HepG2 (cell line): Measurements from ENCODE around the gene FAM216A. TPM values are rescaled to one million over a fixed set of nuclear protein-coding genes. Genes with fewer than 3 reads are reported as not detected.
A peak's percentile ranks its signal among the peaks of the same experiment; 100 is the strongest.

Experiments used
- AGO1 ChIP-seq: fragments of 200-400 bp; formaldehyde crosslinking; IDR thresholded peaks from 2 replicates; pipeline ENCODE4 v1.6.1; 2017; ENCODE audit warnings: mild to moderate bottlenecking, low read depth, low read length, moderate library complexity; ENCODE audit not compliant: poor library complexity, severe bottlenecking
- ATF4 ChIP-seq, 2 experiments: fragments of 450-650 bp in 1 of 2; sonication (generic) in 1 of 2; formaldehyde crosslinking; IDR thresholded peaks; 2 replicates each; pipeline versions ENCODE4 v1.5.0 to v1.8.0; 2020 to 2022; ENCODE audit warnings: mild to moderate bottlenecking in 1 of 2, missing genetic modification reagents in 1 of 2
- CREBL2 ChIP-seq: sonication (generic); formaldehyde crosslinking; IDR thresholded peaks from 2 replicates; pipeline ENCODE4 v1.8.1; 2023; ENCODE audit warnings: missing genetic modification reagents, mild to moderate bottlenecking, borderline replicate concordance
- GMEB1 ChIP-seq: sonication (generic); formaldehyde crosslinking; IDR thresholded peaks from 2 replicates; pipeline ENCODE4 v1.5.1; 2020; ENCODE audit warnings: missing genetic modification reagents, mild to moderate bottlenecking, borderline replicate concordance
- HNRNPL ChIP-seq: fragments of 200-400 bp; formaldehyde crosslinking; IDR thresholded peaks from 2 replicates; pipeline ENCODE4 v1.6.1; 2017; ENCODE audit warnings: mild to moderate bottlenecking, low read depth, low read length
- SATB2 ChIP-seq: sonication (generic); formaldehyde crosslinking; IDR thresholded peaks from 2 replicates; pipeline ENCODE4 v1.5.0; 2020; ENCODE audit warnings: missing genetic modification reagents
- ZBTB7A ChIP-seq: sonication (generic); formaldehyde crosslinking; IDR thresholded peaks from 2 replicates; pipeline ENCODE4 v1.8.0; 2022; ENCODE audit warnings: mild to moderate bottlenecking, missing genetic modification reagents
- ZNF274 ChIP-seq: sonication (generic); formaldehyde crosslinking; IDR thresholded peaks from 2 replicates; pipeline ENCODE4 v1.5.1; 2020; ENCODE audit warnings: mild to moderate bottlenecking, missing genetic modification reagents
- ZNF562 ChIP-seq: sonication (generic); formaldehyde crosslinking; IDR thresholded peaks from 2 replicates; pipeline ENCODE4 v1.8.0; 2022; ENCODE audit warnings: missing genetic modification reagents, borderline replicate concordance
- ZSCAN12 ChIP-seq: sonication (generic); formaldehyde crosslinking; IDR thresholded peaks from 2 replicates; pipeline ENCODE4 v1.9.0; 2021; ENCODE audit warnings: mild to moderate bottlenecking, missing genetic modification reagents
- polyA plus RNA-seq, 8 experiments: library from polyadenylated mRNA; depleted of rRNA in 3 of 8; stranded (reverse) in 7 of 8; unstranded in 1 of 8; fragments of >200 nt; fragmentation: Illumina TruSeq in 4 of 8; extraction: Trizol in 4 of 8; gene quantifications; 2 replicates each; pipeline versions ENCODE4 v1.2.1 to v1.2.3, GENCODE V29; 2011 to 2016; ENCODE audit warnings: low read depth in 4 of 8, missing spikeins in 1 of 8, mixed read lengths in 1 of 8; ENCODE audit not compliant: insufficient read depth in 1 of 8
- total RNA-seq, 5 experiments: library from RNA; depleted of rRNA; stranded (reverse); fragments of >200 nt; fragmentation: Illumina TruSeq; extraction: Trizol; gene quantifications; 2 replicates each; pipeline ENCODE4 v1.2.3, GENCODE V29; 2016; ENCODE audit warnings: low read depth in 1 of 5
- TF ChIP-seq, protein P1 (sequence below): sonication (generic); formaldehyde crosslinking; IDR thresholded peaks from 2 replicates; pipeline ENCODE4 v1.5.0; 2020; ENCODE audit warnings: mild to moderate bottlenecking, missing genetic modification reagents, borderline replicate concordance
- TF ChIP-seq, protein P2 (sequence below): sonication (generic); formaldehyde crosslinking; IDR thresholded peaks from 2 replicates; pipeline ENCODE4 v1.8.0; 2022; ENCODE audit warnings: low read depth, missing genetic modification reagents
- TF ChIP-seq, protein P3 (sequence below): sonication (generic); formaldehyde crosslinking; IDR thresholded peaks from 2 replicates; pipeline ENCODE4; 2020; ENCODE audit warnings: missing genetic modification reagents, mild to moderate bottlenecking, borderline replicate concordance

The FAM216A gene
- total and polyA plus RNA-seq, 2 of the 13 experiments (the other 11 are each of a cell fraction or from before 2014, with no cell fraction given): 20.3 to 31.2 TPM

- TF ChIP-seq ZNF274 (CRISPR knock-in tag) (0 out of 2 replicates have a peak, but pooled peaks have one; percentile 41), HNRNPL (no peak), AGO1 (no peak), ZSCAN12 (CRISPR knock-in tag) (no peak), ATF4 (CRISPR knock-in tag; IDR thresholded peaks at IDR 0.05) (no peak), ZNF562 (CRISPR knock-in tag) (no peak), CREBL2 (CRISPR knock-in tag) (no peak), ZBTB7A (CRISPR knock-in tag) (no peak), SATB2 (CRISPR knock-in tag) (no peak), GMEB1 (CRISPR knock-in tag) (no peak)
- TF ChIP-seq, protein P1, sequence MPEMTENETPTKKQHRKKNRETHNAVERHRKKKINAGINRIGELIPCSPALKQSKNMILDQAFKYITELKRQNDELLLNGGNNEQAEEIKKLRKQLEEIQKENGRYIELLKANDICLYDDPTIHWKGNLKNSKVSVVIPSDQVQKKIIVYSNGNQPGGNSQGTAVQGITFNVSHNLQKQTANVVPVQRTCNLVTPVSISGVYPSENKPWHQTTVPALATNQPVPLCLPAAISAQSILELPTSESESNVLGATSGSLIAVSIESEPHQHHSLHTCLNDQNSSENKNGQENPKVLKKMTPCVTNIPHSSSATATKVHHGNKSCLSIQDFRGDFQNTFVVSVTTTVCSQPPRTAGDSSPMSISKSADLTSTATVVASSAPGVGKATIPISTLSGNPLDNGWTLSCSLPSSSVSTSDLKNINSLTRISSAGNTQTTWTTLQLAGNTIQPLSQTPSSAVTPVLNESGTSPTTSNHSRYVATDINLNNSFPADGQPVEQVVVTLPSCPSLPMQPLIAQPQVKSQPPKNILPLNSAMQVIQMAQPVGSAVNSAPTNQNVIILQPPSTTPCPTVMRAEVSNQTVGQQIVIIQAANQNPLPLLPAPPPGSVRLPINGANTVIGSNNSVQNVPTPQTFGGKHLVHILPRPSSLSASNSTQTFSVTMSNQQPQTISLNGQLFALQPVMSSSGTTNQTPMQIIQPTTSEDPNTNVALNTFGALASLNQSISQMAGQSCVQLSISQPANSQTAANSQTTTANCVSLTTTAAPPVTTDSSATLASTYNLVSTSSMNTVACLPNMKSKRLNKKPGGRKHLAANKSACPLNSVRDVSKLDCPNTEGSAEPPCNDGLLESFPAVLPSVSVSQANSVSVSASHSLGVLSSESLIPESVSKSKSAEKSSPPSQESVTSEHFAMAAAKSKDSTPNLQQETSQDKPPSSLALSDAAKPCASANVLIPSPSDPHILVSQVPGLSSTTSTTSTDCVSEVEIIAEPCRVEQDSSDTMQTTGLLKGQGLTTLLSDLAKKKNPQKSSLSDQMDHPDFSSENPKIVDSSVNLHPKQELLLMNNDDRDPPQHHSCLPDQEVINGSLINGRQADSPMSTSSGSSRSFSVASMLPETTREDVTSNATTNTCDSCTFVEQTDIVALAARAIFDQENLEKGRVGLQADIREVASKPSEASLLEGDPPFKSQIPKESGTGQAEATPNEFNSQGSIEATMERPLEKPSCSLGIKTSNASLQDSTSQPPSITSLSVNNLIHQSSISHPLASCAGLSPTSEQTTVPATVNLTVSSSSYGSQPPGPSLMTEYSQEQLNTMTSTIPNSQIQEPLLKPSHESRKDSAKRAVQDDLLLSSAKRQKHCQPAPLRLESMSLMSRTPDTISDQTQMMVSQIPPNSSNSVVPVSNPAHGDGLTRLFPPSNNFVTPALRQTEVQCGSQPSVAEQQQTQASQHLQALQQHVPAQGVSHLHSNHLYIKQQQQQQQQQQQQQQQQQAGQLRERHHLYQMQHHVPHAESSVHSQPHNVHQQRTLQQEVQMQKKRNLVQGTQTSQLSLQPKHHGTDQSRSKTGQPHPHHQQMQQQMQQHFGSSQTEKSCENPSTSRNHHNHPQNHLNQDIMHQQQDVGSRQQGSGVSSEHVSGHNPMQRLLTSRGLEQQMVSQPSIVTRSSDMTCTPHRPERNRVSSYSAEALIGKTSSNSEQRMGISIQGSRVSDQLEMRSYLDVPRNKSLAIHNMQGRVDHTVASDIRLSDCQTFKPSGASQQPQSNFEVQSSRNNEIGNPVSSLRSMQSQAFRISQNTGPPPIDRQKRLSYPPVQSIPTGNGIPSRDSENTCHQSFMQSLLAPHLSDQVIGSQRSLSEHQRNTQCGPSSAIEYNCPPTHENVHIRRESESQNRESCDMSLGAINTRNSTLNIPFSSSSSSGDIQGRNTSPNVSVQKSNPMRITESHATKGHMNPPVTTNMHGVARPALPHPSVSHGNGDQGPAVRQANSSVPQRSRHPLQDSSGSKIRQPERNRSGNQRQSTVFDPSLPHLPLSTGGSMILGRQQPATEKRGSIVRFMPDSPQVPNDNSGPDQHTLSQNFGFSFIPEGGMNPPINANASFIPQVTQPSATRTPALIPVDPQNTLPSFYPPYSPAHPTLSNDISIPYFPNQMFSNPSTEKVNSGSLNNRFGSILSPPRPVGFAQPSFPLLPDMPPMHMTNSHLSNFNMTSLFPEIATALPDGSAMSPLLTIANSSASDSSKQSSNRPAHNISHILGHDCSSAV (CRISPR knock-in tag): no peak
- TF ChIP-seq, protein P2, sequence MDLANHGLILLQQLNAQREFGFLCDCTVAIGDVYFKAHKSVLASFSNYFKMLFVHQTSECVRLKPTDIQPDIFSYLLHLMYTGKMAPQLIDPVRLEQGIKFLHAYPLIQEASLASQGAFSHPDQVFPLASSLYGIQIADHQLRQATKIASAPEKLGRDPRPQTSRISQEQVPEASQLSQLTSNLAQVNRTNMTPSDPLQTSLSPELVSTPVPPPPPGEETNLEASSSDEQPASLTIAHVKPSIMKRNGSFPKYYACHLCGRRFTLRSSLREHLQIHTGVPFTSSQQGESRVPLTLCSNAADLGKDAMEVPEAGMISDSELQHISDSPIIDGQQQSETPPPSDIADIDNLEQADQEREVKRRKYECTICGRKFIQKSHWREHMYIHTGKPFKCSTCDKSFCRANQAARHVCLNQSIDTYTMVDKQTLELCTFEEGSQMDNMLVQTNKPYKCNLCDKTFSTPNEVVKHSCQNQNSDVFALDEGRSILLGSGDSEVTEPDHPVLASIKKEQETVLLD: 0 out of 2 replicates have a peak, but pooled peaks have one; percentile 40
- TF ChIP-seq, protein P3, sequence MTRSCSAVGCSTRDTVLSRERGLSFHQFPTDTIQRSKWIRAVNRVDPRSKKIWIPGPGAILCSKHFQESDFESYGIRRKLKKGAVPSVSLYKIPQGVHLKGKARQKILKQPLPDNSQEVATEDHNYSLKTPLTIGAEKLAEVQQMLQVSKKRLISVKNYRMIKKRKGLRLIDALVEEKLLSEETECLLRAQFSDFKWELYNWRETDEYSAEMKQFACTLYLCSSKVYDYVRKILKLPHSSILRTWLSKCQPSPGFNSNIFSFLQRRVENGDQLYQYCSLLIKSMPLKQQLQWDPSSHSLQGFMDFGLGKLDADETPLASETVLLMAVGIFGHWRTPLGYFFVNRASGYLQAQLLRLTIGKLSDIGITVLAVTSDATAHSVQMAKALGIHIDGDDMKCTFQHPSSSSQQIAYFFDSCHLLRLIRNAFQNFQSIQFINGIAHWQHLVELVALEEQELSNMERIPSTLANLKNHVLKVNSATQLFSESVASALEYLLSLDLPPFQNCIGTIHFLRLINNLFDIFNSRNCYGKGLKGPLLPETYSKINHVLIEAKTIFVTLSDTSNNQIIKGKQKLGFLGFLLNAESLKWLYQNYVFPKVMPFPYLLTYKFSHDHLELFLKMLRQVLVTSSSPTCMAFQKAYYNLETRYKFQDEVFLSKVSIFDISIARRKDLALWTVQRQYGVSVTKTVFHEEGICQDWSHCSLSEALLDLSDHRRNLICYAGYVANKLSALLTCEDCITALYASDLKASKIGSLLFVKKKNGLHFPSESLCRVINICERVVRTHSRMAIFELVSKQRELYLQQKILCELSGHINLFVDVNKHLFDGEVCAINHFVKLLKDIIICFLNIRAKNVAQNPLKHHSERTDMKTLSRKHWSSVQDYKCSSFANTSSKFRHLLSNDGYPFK (CRISPR knock-in tag): peak; percentile 99; the same call in 1 of the 2 replicates
These were observed 815 bp upstream of the FAM216A start (continued) for GRCh38 chr12:110467847-110468213.
